ELF-1 (cell line): ENCODE measurements around the gene CFAP45.

Source experiments
- DNase-seq: peaks from one replicate; pipeline ENCODE4 v3.0.0-alpha.2; 2016; ENCODE audit warnings: low read depth, low spot score

Gene CFAP45

GRCh38 chr1:159877695-159878444 is 22.1 kb downstream of the CFAP45 start:
- no peak for DNase-seq

- DNase-seq, result no peak
Measured at GRCh38 chr1:159873530-159874143, 26.3 kb downstream of the CFAP45 start.

- peak; percentile 81 for DNase-seq
Measured at GRCh38 chr1:159872891-159873290, 27.1 kb downstream of the CFAP45 start.

- DNase-seq, result no peak
Measured at GRCh38 chr1:159870704-159871103, 29.3 kb downstream of the CFAP45 start.

GRCh38 chr1:159869607-159870006 is 30.4 kb downstream of the CFAP45 start:
- no peak for DNase-seq

GRCh38 chr1:159869173-159869572 is 30.8 kb downstream of the CFAP45 start:
- DNase-seq, result no peak

- DNase-seq, result no peak
Measured at GRCh38 chr1:159868766-159869165, 31.2 kb downstream of the CFAP45 start.

- peak; percentile 36 for DNase-seq
Measured at GRCh38 chr1:159867664-159868026, 32.3 kb downstream of the CFAP45 start.

- no peak for DNase-seq
Measured at GRCh38 chr1:159866905-159867663, 32.9 kb downstream of the CFAP45 start.

GRCh38 chr1:159866066-159866465 is 33.9 kb downstream of the CFAP45 start:
- DNase-seq, result no peak

- DNase-seq, result no peak
Measured at GRCh38 chr1:159864262-159864661, 35.7 kb downstream of the CFAP45 start.

GRCh38 chr1:159862557-159862956 is 37.4 kb downstream of the CFAP45 start, which contains the start of gene VSIG8:
Gene VSIG8 (minus strand): TSS chr1:159862657. CDS start chr1:159862521, 136 bp downstream.
- no peak for DNase-seq

GRCh38 chr1:159862031-159862430 is 37.9 kb downstream of the CFAP45 start:
- no peak for DNase-seq

- no peak for DNase-seq
Measured at GRCh38 chr1:159861218-159861617, 38.7 kb downstream of the CFAP45 start.

- DNase-seq, result no peak
Measured at GRCh38 chr1:159860456-159860855, 39.5 kb downstream of the CFAP45 start.

GRCh38 chr1:159859767-159860322 is 40.1 kb downstream of the CFAP45 start:
- no peak for DNase-seq

- DNase-seq, result no peak
Measured at GRCh38 chr1:159857889-159858288, 42.1 kb downstream of the CFAP45 start.

- DNase-seq, result no peak
Measured at GRCh38 chr1:159856576-159856975, 43.4 kb downstream of the CFAP45 start.

GRCh38 chr1:159855709-159856108 is 44.3 kb downstream of the CFAP45 start:
- DNase-seq, result no peak

GRCh38 chr1:159854693-159855192 is 45.2 kb downstream of the CFAP45 start:
- peak; percentile 39 for DNase-seq

- DNase-seq, result peak; percentile 45
Measured at GRCh38 chr1:159854116-159854692, 45.8 kb downstream of the CFAP45 start.
